GM12878 (cell line): ENCODE measurements around the gene EFNA1. TPM values are rescaled to one million over a fixed set of nuclear protein-coding genes. Genes with fewer than 3 reads are reported as not detected.

Experiments used
- ATAC-seq: fragments of 200-7000 bp; cut with Tn5 transposase; 3 replicates; pipeline ENCODE4 v1.9.1; 2020; ENCODE audit warnings: mild to moderate bottlenecking, moderate library complexity
- BruUV-seq: library from RNA; stranded (reverse); fragments of 400-500 nt; replicated peaks from 2 replicates; lab custom pipeline; 2021; lab: Mats Ljungman, UMichigan
- CTCF ChIA-PET: fragments of 300-600 bp; sonication (Branson Sonifier 250); formaldehyde crosslinking; extraction: SDS; loops from one replicate; lab custom pipeline; 2021; ENCODE audit warnings: inconsistent platforms; lab: Yijun Ruan, JAX
- POLR2A ChIA-PET: fragments of 350-600 bp; formaldehyde crosslinking; extraction: SDS; loops from one replicate; lab custom pipeline; 2021; ENCODE audit warnings: inconsistent platforms; lab: Charles Lee
- RAD21 ChIA-PET: fragments of 300-600 bp; sonication (Branson Sonifier 250); formaldehyde crosslinking; loops from one replicate; lab custom pipeline; 2023; ENCODE audit warnings: antibody characterized with exemption; ENCODE audit not compliant: unreplicated experiment; lab: Charles Lee
- SMC1A ChIA-PET: fragments of 300-600 bp; sonication (Branson Sonifier 250); formaldehyde crosslinking; loops from one replicate; lab custom pipeline; 2023; ENCODE audit not compliant: unreplicated experiment, uncharacterized antibody; lab: Charles Lee
- DNase-seq: peaks from one replicate; pipeline ENCODE4 v3.0.0-alpha.2; 2011; ENCODE audit warnings: low read depth, low spot score
- FAIRE-seq: peaks from 3 replicates; lab custom pipeline; 2011; peaks lifted over from hg19 to GRCh38; lab: Jason Lieb, UNC
- H2AFZ ChIP-seq: 2 replicates; pipeline ENCODE4 v1.6.0; 2011; ENCODE audit warnings: low read depth, low read length, control low read depth; ENCODE audit not compliant: control insufficient read depth
- H3K27ac ChIP-seq: 2 replicates; pipeline ENCODE4 v1.5.1; 2011; ENCODE audit warnings: control low read depth; ENCODE audit not compliant: control insufficient read depth, insufficient read depth
- H3K27me3 ChIP-seq, 2 experiments: replicated peaks in 1 of 2; 2 replicates each; pipeline versions ENCODE4 v1.6.0 to v1.6.1; 2011; ENCODE audit warnings: low read length in 1 of 2; ENCODE audit not compliant: control insufficient read depth in 2 of 2, insufficient read depth in 2 of 2
- H3K36me3 ChIP-seq, 2 experiments: 2 replicates each; pipeline ENCODE4 v1.5.1; 2011; ENCODE audit warnings: low read length in 1 of 2; ENCODE audit not compliant: control insufficient read depth in 2 of 2, insufficient read depth in 2 of 2
- H3K4me1 ChIP-seq: 2 replicates; pipeline ENCODE4 v1.6.1; 2011; ENCODE audit warnings: mild to moderate bottlenecking, low read length, moderate library complexity, mixed read lengths; ENCODE audit not compliant: control insufficient read depth, insufficient read depth
- H3K4me2 ChIP-seq: 2 replicates; pipeline ENCODE4 v1.6.0; 2011; ENCODE audit warnings: control low read depth; ENCODE audit not compliant: control insufficient read depth, insufficient read depth
- H3K4me3 ChIP-seq: fragments of 200-600 bp; sonication (generic); 2 replicates; pipeline ENCODE4 v1.5.1; 2016
- H3K79me2 ChIP-seq: 2 replicates; pipeline ENCODE4 v1.6.0; 2011; ENCODE audit warnings: low read length; ENCODE audit not compliant: control insufficient read depth, insufficient read depth
- H3K9ac ChIP-seq: 2 replicates; pipeline ENCODE4 v1.8.0; 2011; ENCODE audit warnings: low read length, control low read depth, mixed read lengths; ENCODE audit not compliant: control insufficient read depth, insufficient read depth
- H3K9me3 ChIP-seq: replicated peaks from 3 replicates; pipeline ENCODE4 v1.5.1; 2011; ENCODE audit warnings: mild to moderate bottlenecking, low read length; ENCODE audit not compliant: control insufficient read depth, insufficient read depth
- H4K20me1 ChIP-seq: 2 replicates; pipeline ENCODE4 v1.6.0; 2011; ENCODE audit not compliant: control insufficient read depth, insufficient read depth
- CTCF ChIP-seq, 3 experiments: IDR thresholded peaks in 2 of 3; conservative IDR thresholded peaks in 1 of 3; 2 replicates each; pipeline ENCODE4 v1.5.1; 2011; ENCODE audit warnings: low read depth in 3 of 3, low read length in 3 of 3, mild to moderate bottlenecking in 3 of 3, control low read depth in 2 of 3, moderate library complexity in 2 of 3, inconsistent platforms in 1 of 3, mixed read lengths in 1 of 3; ENCODE audit not compliant: control insufficient read depth in 2 of 3, insufficient read depth in 1 of 3; ENCODE audit errors: extremely low read depth in 1 of 3
- DPF2 ChIP-seq: fragments of 450-650 bp; IDR thresholded peaks from 2 replicates; pipeline ENCODE4 v1.6.1; 2017; ENCODE audit warnings: mild to moderate bottlenecking
- IRF4 ChIP-seq: IDR thresholded peaks from 2 replicates; pipeline ENCODE4 v1.6.1; 2011; ENCODE audit warnings: low read depth, low read length
- LARP7 ChIP-seq: fragments of 450-650 bp; IDR thresholded peaks from 2 replicates; pipeline ENCODE4 v1.6.1; 2017; ENCODE audit warnings: mild to moderate bottlenecking
- MXI1 ChIP-seq: fragments of 150-350 bp; IDR thresholded peaks from 2 replicates; pipeline ENCODE4 v1.6.1; 2011; ENCODE audit warnings: low read depth, mild to moderate bottlenecking, inconsistent platforms, low read length, improper control_type of control experiment
- POLR2AphosphoS5 ChIP-seq: IDR thresholded peaks from 2 replicates; pipeline ENCODE4 v1.6.1; 2011; ENCODE audit warnings: mild to moderate bottlenecking, low read length, inconsistent platforms
- RAD21 ChIP-seq: IDR thresholded peaks from 2 replicates; pipeline ENCODE4 v1.6.1; 2011; ENCODE audit warnings: mild to moderate bottlenecking, low read depth, low read length, moderate library complexity; ENCODE audit not compliant: insufficient read depth
- RB1 ChIP-seq: fragments of 450-650 bp; formaldehyde crosslinking; IDR thresholded peaks from 2 replicates; pipeline ENCODE4 v1.6.1; 2017; ENCODE audit warnings: mild to moderate bottlenecking, borderline replicate concordance
- SMARCA5 ChIP-seq: fragments of 450-650 bp; IDR thresholded peaks from 2 replicates; pipeline ENCODE4 v1.6.1; 2017; ENCODE audit warnings: mild to moderate bottlenecking
- SMC3 ChIP-seq: IDR thresholded peaks from 2 replicates; pipeline ENCODE4 v1.6.1; 2011; ENCODE audit warnings: low read length, improper control_type of control experiment, borderline replicate concordance
- USF2 ChIP-seq: IDR thresholded peaks from 2 replicates; pipeline ENCODE4 v1.6.1; 2011; ENCODE audit warnings: low read depth, low read length, improper control_type of control experiment, borderline replicate concordance
- YY1 ChIP-seq: IDR thresholded peaks from 2 replicates; pipeline ENCODE4 v1.6.1; 2011; ENCODE audit warnings: low read depth, mild to moderate bottlenecking, low read length
- ZNF207 ChIP-seq: fragments of 450-650 bp; IDR thresholded peaks from 2 replicates; pipeline ENCODE4 v1.6.1; 2014; ENCODE audit warnings: antibody characterized with exemption, mild to moderate bottlenecking, borderline replicate concordance
- WGBS: methylation state at CpG from one replicate; pipeline ENCODE4 v1.1.6; 2016; ENCODE audit warnings: low lambda C conversion rate; ENCODE audit not compliant: insufficient replicate concordance, insufficient coverage; ENCODE audit errors: missing lambda C conversion rate; 5-methylcytosine and 5-hydroxymethylcytosine counted together
- in situ Hi-C: fragments of 300-500 bp; cut with MboI; formaldehyde crosslinking; loops from 9 replicates; pipeline ENCODE4 v1.14.3; 2018; ENCODE audit warnings: mixed read lengths
- intact Hi-C: fragments of 100-400 bp; cut with micrococcal nuclease; formaldehyde crosslinking; loops from one replicate; pipeline ENCODE4 v1.14.2; 2022; ENCODE audit not compliant: unreplicated experiment
- polyA plus RNA-seq, 11 experiments: library from polyadenylated mRNA; depleted of rRNA in 4 of 11; unstranded in 6 of 11; stranded (reverse) in 5 of 11; fragments of >200 nt; fragmentation: Nextera tagmentation in 4 of 11; fragmentation: Illumina TruSeq in 1 of 11; extraction: Ambion mirVana in 4 of 11; extraction: Trizol in 1 of 11; gene quantifications; 1 replicate in 1 of 11; 2 replicates in 10 of 11; pipeline versions ENCODE4 v1.2.1 to v1.2.3, GENCODE V29; 2011 to 2016; ENCODE audit warnings: inconsistent platforms in 2 of 11, missing spikeins in 2 of 11, low read depth in 1 of 11
- total RNA-seq, 4 experiments: library from RNA; depleted of rRNA in 3 of 4; stranded (reverse); fragments of >200 nt in 3 of 4; fragmentation: Illumina TruSeq in 1 of 4; extraction: Trizol in 1 of 4; gene quantifications; 2 replicates each; pipeline versions ENCODE4 v1.2.1 to v1.2.3, GENCODE V29; 2013 to 2021

The EFNA1 gene
- total and polyA plus RNA-seq, 10 of the 15 experiments (the other 5 are each of a cell fraction or from before 2014, with no cell fraction given) = 0.13 to 7.5 (median 0.28) TPM; not detected in 5

- POLR2A ChIA-PET = interaction anchor here (1.3 kb wide), 1 partner anchor 76 kb away, joined by 5 read pairs; no protein-coding TSS in a partner anchor
- Histone ChIP-seq H3K27ac (no peak overlapping the region), H3K9me3 (no peaks in the 10 kb centered on the region; the same call in 2 of the 3 replicates), H3K4me2 (no peak overlapping the region), H4K20me1 (no peaks in the 10 kb centered on the region), H3K27me3 (no peaks in the 10 kb centered on the region), H3K4me1 (peaks cover 9% of the 10 kb centered on the region), H3K4me3 (no peak overlapping the region), H3K36me3 (peaks cover 0 to 3% of the 10 kb centered on the region in 2 experiments; a peak in 1 of 4 replicates), H3K9ac (no peak overlapping the region), H2AFZ (peak overlapping the region; percentile 76), H3K79me2 (peaks cover 5% of the 10 kb centered on the region)
- WGBS = 11% methylated on average over 22 of the region's 28 CpGs
- intact Hi-C loops (loop anchor here (1.0 kb wide), 1 partner anchor 76 kb away; no protein-coding TSS in a partner anchor), in situ Hi-C loops (loop anchor here (5.0 kb wide), 1 partner anchor 75 kb away; no protein-coding TSS in a partner anchor)
- no TSS peak for BruUV-seq
- ATAC-seq = peak; percentile 93
- SMC1A ChIA-PET = interaction anchor here (0.9 to 5.9 kb wide), 9 partner anchors 10 to 82 kb away, joined by 3 to 37 read pairs (median 6); partner anchors contain the start of gene SLC50A1
- peak; percentile 39; the same call in 1 of the 2 replicates for TF ChIP-seq LARP7
- TF ChIP-seq IRF4 = 0 out of 2 replicates have a peak, but pooled peaks have one; percentile 29
- no peak for TF ChIP-seq USF2
- TF ChIP-seq SMARCA5 = peak; percentile 72; the same call in 1 of the 2 replicates
- peak; percentile 88 to 98 (median 94) for TF ChIP-seq CTCF (IDR thresholded peaks at IDR 0.05 in 2 of 3, conservative IDR thresholded peaks at IDR 0.05 in 1 of 3; ENCODE audit: control insufficient read depth in 2 of 3, extremely low read depth in 1 of 3, insufficient read depth in 1 of 3, low read depth in 3 of 3, low read length in 3 of 3)
- TF ChIP-seq MXI1 = 0 out of 2 replicates have a peak, but pooled peaks have one; percentile 23
- peak; percentile 67; the same call in 1 of the 2 replicates for TF ChIP-seq RB1
- TF ChIP-seq SMC3 = peak; percentile 77
- no peak for TF ChIP-seq DPF2
- peak; percentile 65; the same call in 1 of the 2 replicates for TF ChIP-seq YY1
- no peak for TF ChIP-seq POLR2AphosphoS5
- peak; percentile 62; the same call in 1 of the 2 replicates for TF ChIP-seq ZNF207
- peak; percentile 96 for TF ChIP-seq RAD21
- FAIRE-seq = peak; percentile 94
- DNase-seq = no peak
- RAD21 ChIA-PET = interaction anchor here (0.7 to 5.1 kb wide), 10 partner anchors 13 to 103 kb away, joined by 3 to 71 read pairs (median 4); no protein-coding TSS in a partner anchor
- CTCF ChIA-PET = interaction anchor here (0.6 to 12.1 kb wide), 23 partner anchors 10 to 124 kb away, joined by 3 to 284 read pairs (median 5); partner anchors contain the start of genes EFNA4 and SLC50A1
Measured at GRCh38 chr1:155167166-155168104, 39.8 kb downstream of the EFNA1 start.
